SK-N-SH (cell line): ENCODE measurements around the gene ZNF544. TPM values are rescaled to one million over a fixed set of nuclear protein-coding genes. Genes with fewer than 3 reads are reported as not detected.

ENCODE experiments used
- CTCF ChIA-PET: fragments of 300-600, 350-600 bp; formaldehyde crosslinking; extraction: SDS; loops from one replicate; lab custom pipeline; 2021; lab: Yijun Ruan, JAX
- POLR2A ChIA-PET: fragments of 350-600 bp; sonication (Branson Sonifier 250); formaldehyde crosslinking; extraction: SDS; loops from one replicate; lab custom pipeline; 2020; ENCODE audit warnings: antibody characterized with exemption, inconsistent platforms; lab: Yijun Ruan, JAX
- DNase-seq: peaks from one replicate; pipeline ENCODE4 v3.0.0; 2012
- H2AFZ ChIP-seq: fragments of 200-600 bp; sonication (generic); 2 replicates; pipeline ENCODE4 v1.8.1; 2016; ENCODE audit warnings: antibody characterized with exemption, mild to moderate bottlenecking, low read depth
- H3F3A ChIP-seq: fragments of 200-600 bp; sonication (generic); replicated peaks from 2 replicates; pipeline ENCODE3; 2016; ENCODE audit warnings: antibody characterized with exemption, mild to moderate bottlenecking; ENCODE audit not compliant: insufficient read depth
- H3K27ac ChIP-seq, 2 experiments: fragments of 200-500 bp in 1 of 2; fragments of 200-600 bp in 1 of 2; sonication (Bioruptor generic) in 1 of 2; sonication (generic), shearing (Covaris generic) in 1 of 2; 2 replicates each; pipeline versions ENCODE4 v1.5.1 to v1.6.1; 2014 to 2016; ENCODE audit warnings: low read depth in 2 of 2, inconsistent platforms in 1 of 2, low read length in 1 of 2, mild to moderate bottlenecking in 1 of 2, mixed read lengths in 1 of 2
- H3K27me3 ChIP-seq: fragments of 200-600 bp; sonication (generic), shearing (Covaris generic); 2 replicates; pipeline ENCODE4 v1.6.1; 2016; ENCODE audit warnings: mixed run types; ENCODE audit not compliant: insufficient read depth
- H3K36me3 ChIP-seq, 2 experiments: fragments of 200-500 bp in 1 of 2; fragments of 200-600 bp in 1 of 2; sonication (Bioruptor generic) in 1 of 2; sonication (generic) in 1 of 2; replicated peaks in 1 of 2; 2 replicates each; pipeline versions ENCODE3 to v1.5.1; 2014 to 2016; ENCODE audit warnings: low read length in 1 of 2, mild to moderate bottlenecking in 1 of 2; ENCODE audit not compliant: insufficient read depth in 2 of 2, control insufficient read depth in 1 of 2
- H3K4me1 ChIP-seq, 2 experiments: fragments of 200-500 bp in 1 of 2; fragments of 200-600 bp in 1 of 2; sonication (Bioruptor generic) in 1 of 2; sonication (generic), shearing (Covaris generic) in 1 of 2; 2 replicates each; pipeline versions ENCODE4 v1.5.1 to v1.6.1; 2014 to 2016; ENCODE audit warnings: low read depth in 1 of 2, low read length in 1 of 2, mixed run types in 1 of 2; ENCODE audit not compliant: insufficient read depth in 2 of 2, control insufficient read depth in 1 of 2
- H3K4me2 ChIP-seq: fragments of 200-600 bp; sonication (generic), shearing (Covaris generic); 2 replicates; pipeline ENCODE4 v1.6.1; 2017; ENCODE audit warnings: mixed run types
- H3K4me3 ChIP-seq, 2 experiments: fragments of 200-500 bp in 1 of 2; fragments of 200-600 bp in 1 of 2; sonication (Bioruptor generic) in 1 of 2; sonication (generic), shearing (Covaris generic) in 1 of 2; 2 replicates each; pipeline versions ENCODE4 v1.5.1 to v1.8.1; 2014 to 2016; ENCODE audit warnings: low read depth in 2 of 2, inconsistent platforms in 1 of 2, low read length in 1 of 2, mild to moderate bottlenecking in 1 of 2, mixed read lengths in 1 of 2, moderate library complexity in 1 of 2
- H3K79me2 ChIP-seq: fragments of 200-600 bp; sonication (generic); 2 replicates; pipeline ENCODE4 v1.8.1; 2017; ENCODE audit warnings: mild to moderate bottlenecking; ENCODE audit not compliant: insufficient read depth
- H3K9ac ChIP-seq: fragments of 200-600 bp; sonication (generic); 2 replicates; pipeline ENCODE4 v1.6.1; 2017; ENCODE audit warnings: mixed run types
- H3K9me2 ChIP-seq: fragments of 200-600 bp; sonication (generic); 2 replicates; pipeline ENCODE4 v1.6.1; 2017; ENCODE audit warnings: mixed run types
- H3K9me3 ChIP-seq: fragments of 200-600 bp; sonication (generic); 2 replicates; pipeline ENCODE4 v1.6.1; 2017; ENCODE audit warnings: mixed run types, mild to moderate bottlenecking, moderate library complexity
- H4K20me1 ChIP-seq: fragments of 200-600 bp; sonication (generic); 2 replicates; pipeline ENCODE4 v1.6.1; 2017; ENCODE audit warnings: mild to moderate bottlenecking, mixed run types; ENCODE audit not compliant: insufficient read depth
- CHD2 ChIP-seq: fragments of 150-350 bp; IDR thresholded peaks from 2 replicates; pipeline ENCODE4 v1.6.1; 2018; ENCODE audit warnings: low read length; ENCODE audit not compliant: partially characterized antibody
- CTCF ChIP-seq: fragments of 200-600 bp; sonication (generic); IDR thresholded peaks from 2 replicates; pipeline ENCODE4 v1.6.1; 2017; ENCODE audit warnings: antibody characterized with exemption, mild to moderate bottlenecking, moderate library complexity
- ELF1 ChIP-seq: IDR thresholded peaks from 2 replicates; pipeline ENCODE4 v1.4.0; 2012
- EP300 ChIP-seq, 2 experiments: IDR thresholded peaks; 2 replicates each; pipeline versions ENCODE4 v1.4.0 to v1.6.1; 2012; ENCODE audit warnings: borderline replicate concordance in 1 of 2, low read depth in 1 of 2, low read length in 1 of 2
- EZH2phosphoT487 ChIP-seq: fragments of 200-600 bp; sonication (generic); IDR thresholded peaks from 2 replicates; pipeline ENCODE4 v1.6.1; 2017; ENCODE audit warnings: low read depth, mixed run types, mild to moderate bottlenecking, antibody characterized with exemption, moderate library complexity, borderline replicate concordance
- FOXJ3 ChIP-seq: sonication (generic); formaldehyde crosslinking; IDR thresholded peaks from 2 replicates; pipeline ENCODE4 v1.5.1; 2020; ENCODE audit warnings: mild to moderate bottlenecking, missing genetic modification reagents
- GABPA ChIP-seq: IDR thresholded peaks from 2 replicates; pipeline ENCODE4 v1.4.0; 2012; ENCODE audit warnings: low read depth, mild to moderate bottlenecking
- MAX ChIP-seq: IDR thresholded peaks from 2 replicates; pipeline ENCODE4 v1.4.0; 2012; ENCODE audit warnings: low read depth
- MEF2A ChIP-seq: IDR thresholded peaks from 2 replicates; pipeline ENCODE4 v1.4.0; 2012; ENCODE audit warnings: low read depth, borderline replicate concordance
- MXI1 ChIP-seq: IDR thresholded peaks from 2 replicates; pipeline ENCODE4 v1.6.1; 2012; ENCODE audit warnings: mild to moderate bottlenecking, low read depth, low read length, improper control_type of control experiment
- NFIC ChIP-seq: IDR thresholded peaks from 2 replicates; pipeline ENCODE4 v1.4.0; 2012; ENCODE audit warnings: borderline replicate concordance
- NRF1 ChIP-seq: IDR thresholded peaks from 2 replicates; pipeline ENCODE4 v1.6.1; 2012; ENCODE audit warnings: low read depth, mild to moderate bottlenecking, low read length
- POLR2AphosphoS5 ChIP-seq: IDR thresholded peaks from 2 replicates; pipeline ENCODE4 v1.6.1; 2012; ENCODE audit warnings: low read depth, low read length
- RCOR1 ChIP-seq: fragments of 150-350 bp; IDR thresholded peaks from 2 replicates; pipeline ENCODE4 v1.6.1; 2017; ENCODE audit warnings: antibody characterized with exemption, low read length
- SIN3A ChIP-seq: IDR thresholded peaks from 2 replicates; pipeline ENCODE4 v1.6.1; 2012; ENCODE audit warnings: low read depth, mild to moderate bottlenecking, low read length, moderate library complexity, borderline replicate concordance
- TAF1 ChIP-seq: IDR thresholded peaks from 2 replicates; pipeline ENCODE4 v1.6.1; 2012; ENCODE audit warnings: low read depth, mild to moderate bottlenecking, low read length, moderate library complexity, borderline replicate concordance
- USF1 ChIP-seq: IDR thresholded peaks from 2 replicates; pipeline ENCODE4 v1.4.0; 2012; ENCODE audit warnings: low read depth, borderline replicate concordance
- YY1 ChIP-seq: IDR thresholded peaks from 2 replicates; pipeline ENCODE4 v1.4.0; 2012; ENCODE audit warnings: low read depth, mild to moderate bottlenecking
- WGBS: methylation state at CpG from one replicate; pipeline ENCODE4 v1.1.6; 2017; ENCODE audit warnings: low lambda C conversion rate; 5-methylcytosine and 5-hydroxymethylcytosine counted together
- polyA plus RNA-seq, 3 experiments: library from polyadenylated mRNA; depleted of rRNA; stranded (reverse); fragments of >200 nt; gene quantifications; 2 replicates each; pipeline ENCODE4 v1.2.3, GENCODE V29; 2012

The ZNF544 gene
- polyA plus RNA-seq, 1 of the 3 experiments (the other 2 are of a cell fraction): 0.89 TPM

- Histone ChIP-seq H3K27me3 (no peaks in the 10 kb centered on the region), H3K9me3 (no peaks in the 10 kb centered on the region), H3K79me2 (peaks cover 37% of the 10 kb centered on the region), H4K20me1 (no peaks in the 10 kb centered on the region), H3K27ac (peak within 1 kb of the TSS; percentile 73 to 86), H3K9me2 (no peaks in the 10 kb centered on the region), H3K4me1 (peaks cover 0 to 16% of the 10 kb centered on the region in 2 experiments; a peak in 2 of 4 replicates), H3F3A (peaks cover 21% of the 10 kb centered on the region), H3K9ac (peak within 1 kb of the TSS; percentile 80), H3K36me3 (peaks cover 51 to 56% of the 10 kb centered on the region in 2 experiments), H2AFZ (peak within 1 kb of the TSS; percentile 85; the same call in 1 of the 2 replicates), H3K4me3 (peak within 1 kb of the TSS; percentile 79 to 97), H3K4me2 (peak within 1 kb of the TSS; percentile 90)
- TF ChIP-seq CHD2 (peak; percentile 93), SIN3A (no peak), MAX (peak; percentile 73), USF1 (peak; percentile 26; the same call in 1 of the 2 replicates), YY1 (peak; percentile 76; the same call in 1 of the 2 replicates), CTCF (no peak), TAF1 (peak; percentile 72; the same call in 1 of the 2 replicates), FOXJ3 (CRISPR knock-in tag) (no peak), ELF1 (peak; percentile 98), MXI1 (peak; percentile 81), MEF2A (no peak), GABPA (peak; percentile 95), NFIC (no peak), EP300 (IDR thresholded peaks at IDR 0.05; ENCODE audit: borderline replicate concordance in 1 of 2, low read depth in 1 of 2, low read length in 1 of 2) (peak in 1 of 2 experiments; percentile 22; a peak in 1 of 4 replicates), RCOR1 (peak; percentile 34; the same call in 1 of the 2 replicates), NRF1 (peak; percentile 72), POLR2AphosphoS5 (peak; percentile 92), EZH2phosphoT487 (no peak)
- DNase-seq: peak; percentile 94
- WGBS: under 1% methylated on average over 48 of the region's 55 CpGs
- POLR2A ChIA-PET: interaction anchor here (0.6 to 2.2 kb wide), 2 partner anchors 12 to 21 kb away, joined by 6 to 12 read pairs; partner anchors contain the start of gene ZSCAN22
- CTCF ChIA-PET: no interaction called here
Observed at GRCh38 chr19:58305065-58305931, 76.6 kb downstream of the ZNF544 start, which contains the start of gene ERVK3-1. Gene ERVK3-1 (plus strand): TSS chr19:58305377. CDS start chr19:58312169, 6,792 bp downstream.
